T-cell (primary cell): ENCODE data around the gene ESYT1. TPM values are rescaled to one million over a fixed set of nuclear protein-coding genes. Genes with fewer than 3 reads are reported as not detected.
A peak's percentile ranks its signal among the peaks of the same experiment; 100 is the strongest.
"Not testable (repeated sequence)": the region's sequence is repeated elsewhere in the genome, so short reads cannot be mapped to it uniquely, and the experiment has no call there.

Source experiments
- ATAC-seq, 4 experiments: fragments of 200-7000 bp in 3 of 4; fragments of 150-1000 bp in 1 of 4; cut with Tn5 transposase; replicated peaks in 1 of 4; 1 replicate in 3 of 4; 2 replicates in 1 of 4; pipeline ENCODE4 v1.10.0; 2021; ENCODE audit warnings: moderate library complexity in 3 of 4, mild to moderate bottlenecking in 2 of 4, moderate number of reproducible peaks in 1 of 4
- CTCF ChIA-PET, 2 donors: fragments of 300-600 bp; sonication (Branson Sonifier 250); formaldehyde crosslinking; loops; one replicate each; lab custom pipeline; 2022; ENCODE audit warnings: antibody characterized with exemption in 2 of 2; lab: Charles Lee
- POLR2A ChIA-PET, 2 donors: fragments of 300-600 bp; sonication (Branson Sonifier 250); formaldehyde crosslinking; loops; one replicate each; lab custom pipeline; 2022; ENCODE audit warnings: antibody characterized with exemption in 2 of 2; lab: Charles Lee
- DNase-seq, 35 experiments: peaks; one replicate each; pipeline versions ENCODE4 v3.0.0 to v3.0.0-alpha.2; 2013 to 2023
- H3K27ac ChIP-seq: one replicate; pipeline ENCODE4 v1.5.1; 2013; ENCODE audit warnings: low read length
- H3K27me3 ChIP-seq, 2 experiments: replicated peaks in 1 of 2; 1 replicate in 1 of 2; 2 replicates in 1 of 2; pipeline versions ENCODE4 v1.6.1 to v1.7.0; 2013; ENCODE audit warnings: low read length in 1 of 2, mixed read lengths in 1 of 2; ENCODE audit not compliant: control insufficient read depth in 2 of 2, insufficient read depth in 2 of 2; ENCODE audit errors: extremely low read depth in 1 of 2
- H3K36me3 ChIP-seq, 2 donors: 1 replicate in 1 of 2; 2 replicates in 1 of 2; pipeline versions ENCODE4 v1.6.1 to v1.7.0; 2013; ENCODE audit warnings: low read length in 1 of 2; ENCODE audit not compliant: control insufficient read depth in 2 of 2, insufficient read depth in 1 of 2; ENCODE audit errors: extremely low read depth in 1 of 2
- H3K4me1 ChIP-seq, 2 experiments: 1 replicate in 1 of 2; 2 replicates in 1 of 2; pipeline versions ENCODE4 v1.6.1 to v1.7.0; 2013; ENCODE audit warnings: low read length in 2 of 2, mixed read lengths in 1 of 2; ENCODE audit not compliant: insufficient read depth in 2 of 2, control insufficient read depth in 1 of 2; ENCODE audit errors: extremely low read depth in 1 of 2
- H3K4me3 ChIP-seq, 2 donors: 1 replicate in 1 of 2; 2 replicates in 1 of 2; pipeline versions ENCODE4 v1.5.1 to v1.7.0; 2013; ENCODE audit warnings: mild to moderate bottlenecking in 2 of 2, low read length in 1 of 2, moderate library complexity in 1 of 2; ENCODE audit not compliant: control insufficient read depth in 1 of 2; ENCODE audit errors: extremely low read depth in 1 of 2
- H3K9me3 ChIP-seq: 2 replicates; pipeline ENCODE4 v1.7.0; 2013
- H3K27ac Mint-ChIP-seq, 2 donors: one replicate each; pipeline ENCODE4 v1.8.0; 2020 to 2021; ENCODE audit warnings: mild to moderate bottlenecking in 2 of 2, mixed read lengths in 2 of 2
- H3K27me3 Mint-ChIP-seq, 2 donors: one replicate each; pipeline ENCODE4 v1.8.0; 2021 to 2022; ENCODE audit warnings: mixed read lengths in 2 of 2
- H3K36me3 Mint-ChIP-seq: one replicate; pipeline ENCODE4 v1.8.0; 2021; ENCODE audit warnings: mixed read lengths
- H3K4me1 Mint-ChIP-seq, 3 donors: one replicate each; pipeline ENCODE4 v1.8.0; 2020 to 2022; ENCODE audit warnings: mixed read lengths in 3 of 3, mild to moderate bottlenecking in 1 of 3
- H3K4me3 Mint-ChIP-seq, 3 donors: one replicate each; pipeline ENCODE4 v1.8.0; 2020 to 2022; ENCODE audit warnings: mild to moderate bottlenecking in 3 of 3, mixed read lengths in 3 of 3, moderate library complexity in 3 of 3
- H3K9me3 Mint-ChIP-seq, 3 donors: one replicate each; pipeline ENCODE4 v1.8.0; 2020 to 2022; ENCODE audit warnings: mixed read lengths in 3 of 3
- WGBS: methylation state at CpG from one replicate; pipeline ENCODE4 v1.1.5; 2013; ENCODE audit warnings: missing lambda C conversion rate; ENCODE audit not compliant: insufficient coverage; 5-methylcytosine and 5-hydroxymethylcytosine counted together
- total RNA-seq, 35 experiments: library from RNA in 6 of 35; stranded (reverse) in 6 of 35; fragments of 120-200 nt in 1 of 35; gene quantifications; one replicate each; pipeline versions ENCODE4 v1.2.1 to v1.2.4 and lab custom pipeline; 2013 to 2026

The ESYT1 gene
- total RNA-seq, 5 donors from 2014 or later (not counting 1 experiment from before 2014, with no cell fraction given) = 181 to 298 (median 276) TPM

GRCh38 chr12:56117082-56117706 is 10.9 kb upstream of the ESYT1 start:
- ATAC-seq, DNase-seq, H3K27me3 Mint-ChIP-seq, H3K9me3 ChIP-seq, H3K27me3 ChIP-seq, H3K9me3 Mint-ChIP-seq: not testable (repeated sequence)
- H3K4me3 Mint-ChIP-seq = peak overlapping the region; percentile 94 to 99 (median 94)
- peaks cover 29% of the 10 kb centered on the region for H3K36me3 Mint-ChIP-seq
- H3K27ac Mint-ChIP-seq = peak overlapping the region; percentile 97 to 98
- peaks cover 11 to 29% of the 10 kb centered on the region in 2 experiments for H3K4me1 ChIP-seq
- H3K4me3 ChIP-seq = peak overlapping the region; percentile 75 to 94
- 0% methylated on average over 4 of the region's 16 CpGs for WGBS
- H3K36me3 ChIP-seq = peaks cover 7 to 39% of the 10 kb centered on the region in 2 donors
- H3K4me1 Mint-ChIP-seq = peaks cover 34 to 39% (median 35%) of the 10 kb centered on the region in 3 donors
- POLR2A ChIA-PET = interaction anchor here (0.6 to 3.5 kb wide), 14 partner anchors 10 to 343 kb away, joined by 3 to 33 read pairs (median 5); partner anchors contain the start of genes ESYT1 (in 1 of the 2), MYL6 (in 1 of the 2), PA2G4 (in 1 of the 2) and RAB5B (in 1 of the 2)
- H3K27ac ChIP-seq = peak overlapping the region; percentile 92
- CTCF ChIA-PET = interaction anchor here (0.6 to 4.4 kb wide), 12 partner anchors 10 to 332 kb away, joined by 3 to 65 read pairs (median 6); partner anchors contain the start of genes CNPY2 (in 1 of the 2), ESYT1 (in 1 of the 2), MYL6B (in 1 of the 2) and PA2G4 (in 1 of the 2)

- Histone ChIP-seq H3K4me3 (peak within 1 kb of the TSS; percentile 79 to 94), H3K9me3 (no peaks in the 10 kb centered on the region), H3K36me3 (peaks cover 7 to 31% of the 10 kb centered on the region in 2 donors), H3K27ac (peak within 1 kb of the TSS; percentile 92), H3K4me1 (peaks cover 11 to 29% of the 10 kb centered on the region in 2 experiments), H3K27me3 (no peaks in the 10 kb centered on the region)
- CTCF ChIA-PET = interaction anchor here (0.6 to 4.4 kb wide), 25 partner anchors 8 to 459 kb away, joined by 3 to 65 read pairs (median 4); partner anchors contain the start of genes SMARCC2 (in 2 of the 2), CNPY2 (in 1 of the 2), ESYT1 (in 1 of the 2) and MYL6B (in 1 of the 2)
- ATAC-seq (peak; percentile 76 to 79 (median 76)), DNase-seq (peak; percentile 87 to 99 (median 96))
- peaks cover 30% of the 10 kb centered on the region for H3K36me3 Mint-ChIP-seq
- H3K4me1 Mint-ChIP-seq = peaks cover 34 to 39% (median 37%) of the 10 kb centered on the region in 3 donors
- peak within 1 kb of the TSS; percentile 94 to 99 (median 94) for H3K4me3 Mint-ChIP-seq
- POLR2A ChIA-PET = interaction anchor here (0.5 to 3.5 kb wide), 13 partner anchors 10 to 220 kb away, joined by 3 to 33 read pairs (median 6); partner anchors contain the start of genes ESYT1 (in 2 of the 2), IL23A (in 1 of the 2), RAB5B (in 1 of the 2) and RNF41 (in 1 of the 2)
- H3K27me3 Mint-ChIP-seq = no peaks in the 10 kb centered on the region
- 1% methylated on average over 56 of the region's 61 CpGs for WGBS
- no peaks in the 10 kb centered on the region for H3K9me3 Mint-ChIP-seq
- H3K27ac Mint-ChIP-seq = peak within 1 kb of the TSS; percentile 97 to 98
Measured at GRCh38 chr12:56117778-56118687, 10.0 kb upstream of the ESYT1 start, which contains the start of gene ZC3H10. Gene ZC3H10 (plus strand): TSS chr12:56118266. CDS start chr12:56120563, 2,297 bp downstream.

- no peaks in the 10 kb centered on the region for H3K27me3 Mint-ChIP-seq
- peaks cover 7 to 23% of the 10 kb centered on the region in 2 donors for H3K36me3 ChIP-seq
- no peaks in the 10 kb centered on the region for H3K9me3 ChIP-seq
- DNase-seq (no peak), ATAC-seq (no peak)
- CTCF ChIA-PET = interaction anchor here (0.6 to 4.4 kb wide), 23 partner anchors 8 to 458 kb away, joined by 3 to 65 read pairs (median 4); partner anchors contain the start of genes SMARCC2 (in 2 of the 2), ANKRD52 (in 1 of the 2), CNPY2 (in 1 of the 2) and ESYT1 (in 1 of the 2)
- peaks cover 37 to 43% (median 40%) of the 10 kb centered on the region in 3 donors for H3K4me1 Mint-ChIP-seq
- peak overlapping the region; percentile 86 for H3K27ac ChIP-seq
- H3K9me3 Mint-ChIP-seq = no peaks in the 10 kb centered on the region
- H3K4me3 Mint-ChIP-seq = peak overlapping the region; percentile 94 to 99 (median 94)
- POLR2A ChIA-PET = interaction anchor here (0.6 to 3.5 kb wide), 9 partner anchors 9 to 220 kb away, joined by 3 to 33 read pairs (median 7); partner anchors contain the start of genes ESYT1 (in 2 of the 2), CNPY2 (in 1 of the 2), IL23A (in 1 of the 2) and RNF41 (in 1 of the 2)
- H3K4me1 ChIP-seq = peaks cover 11 to 29% of the 10 kb centered on the region in 2 experiments
- peaks cover 24% of the 10 kb centered on the region for H3K36me3 Mint-ChIP-seq
- peak overlapping the region; percentile 94 to 97 for H3K27ac Mint-ChIP-seq
- 8% methylated on average over 8 of the region's 13 CpGs for WGBS
- no peaks in the 10 kb centered on the region for H3K27me3 ChIP-seq
- peak overlapping the region; percentile 77 to 79 for H3K4me3 ChIP-seq
Measured at GRCh38 chr12:56118688-56119357, 9.2 kb upstream of the ESYT1 start.

- no peaks in the 10 kb centered on the region for H3K27me3 ChIP-seq
- peak overlapping the region; percentile 94 to 97 for H3K27ac Mint-ChIP-seq
- ChIA-PET CTCF (interaction anchor here (0.5 to 4.4 kb wide), 16 partner anchors 8 to 345 kb away, joined by 3 to 65 read pairs (median 5); partner anchors contain the start of genes SMARCC2 (in 2 of the 2), ANKRD52 (in 1 of the 2), ESYT1 (in 1 of the 2) and PA2G4 (in 1 of the 2)), POLR2A (interaction anchor here (0.6 to 3.5 kb wide), 3 partner anchors 8 to 212 kb away, joined by 3 to 33 read pairs (median 3); partner anchors contain the start of genes CNPY2 (in 1 of the 2) and ESYT1 (in 1 of the 2))
- no peaks in the 10 kb centered on the region for H3K9me3 ChIP-seq
- no peaks in the 10 kb centered on the region for H3K9me3 Mint-ChIP-seq
- peaks cover 7 to 23% of the 10 kb centered on the region in 2 donors for H3K36me3 ChIP-seq
- H3K27me3 Mint-ChIP-seq = no peaks in the 10 kb centered on the region
- H3K4me3 ChIP-seq = no peak overlapping the region
- H3K4me3 Mint-ChIP-seq = peak overlapping the region; percentile 94 to 99 (median 94)
- no peak for ATAC-seq
- H3K4me1 Mint-ChIP-seq = peaks cover 42 to 47% (median 46%) of the 10 kb centered on the region in 3 donors
- H3K4me1 ChIP-seq = peaks cover 11 to 29% of the 10 kb centered on the region in 2 experiments
- H3K27ac ChIP-seq = peak overlapping the region; percentile 86
- peaks cover 22% of the 10 kb centered on the region for H3K36me3 Mint-ChIP-seq
- 0% methylated on average over 2 of the region's 2 CpGs for WGBS
- DNase-seq = peak in 30 of 35 experiments; percentile 26 to 81 (median 44)
Measured at GRCh38 chr12:56119361-56119796, 8.7 kb upstream of the ESYT1 start.
